Fibroblast of lung (primary cell): Measurements from ENCODE around the gene TRIM14. TPM values are rescaled to one million over a fixed set of nuclear protein-coding genes. Genes with fewer than 3 reads are reported as not detected.

Experiments
- DNase-seq, 2 donors: peaks; one replicate each; pipeline versions ENCODE4 v3.0.0 to v3.0.0-alpha.2; 2010; ENCODE audit warnings: low read depth in 2 of 2
- H2AFZ ChIP-seq: 2 replicates; pipeline ENCODE4 v1.5.1; 2012; ENCODE audit warnings: low read length, control low read depth, inconsistent platforms
- H3K27ac ChIP-seq: 2 replicates; pipeline ENCODE4 v1.5.1; 2011; ENCODE audit warnings: low read length, control low read depth; ENCODE audit not compliant: insufficient read depth
- H3K27me3 ChIP-seq: 2 replicates; pipeline ENCODE4 v1.5.1; 2011; ENCODE audit warnings: mild to moderate bottlenecking, low read length; ENCODE audit not compliant: control insufficient read depth, insufficient read depth
- H3K36me3 ChIP-seq: 2 replicates; pipeline ENCODE4 v1.5.1; 2011; ENCODE audit warnings: low read length; ENCODE audit not compliant: control insufficient read depth, insufficient read depth
- H3K4me1 ChIP-seq: 2 replicates; pipeline ENCODE4 v1.5.1; 2011; ENCODE audit warnings: low read length; ENCODE audit not compliant: control insufficient read depth, insufficient read depth; ENCODE audit errors: extremely low read depth
- H3K4me2 ChIP-seq: 2 replicates; pipeline ENCODE4 v1.5.1; 2011; ENCODE audit warnings: low read length, control low read depth; ENCODE audit not compliant: insufficient read depth; ENCODE audit errors: extremely low read depth
- H3K4me3 ChIP-seq, 4 experiments: fragments of 200-600 bp in 1 of 4; sonication (generic) in 1 of 4; replicated peaks in 1 of 4; 2 replicates each; pipeline ENCODE4 v1.5.1; 2011 to 2016; ENCODE audit warnings: low read length in 4 of 4, low read depth in 3 of 4, mild to moderate bottlenecking in 3 of 4, control low read depth in 2 of 4, inconsistent platforms in 1 of 4, mixed read lengths in 1 of 4; ENCODE audit not compliant: insufficient read depth in 1 of 4; ENCODE audit errors: control extremely low read depth in 1 of 4
- H3K79me2 ChIP-seq: 2 replicates; pipeline ENCODE4 v1.5.1; 2012; ENCODE audit warnings: mild to moderate bottlenecking, low read length, inconsistent platforms; ENCODE audit not compliant: control insufficient read depth, insufficient read depth
- H3K9ac ChIP-seq: 2 replicates; pipeline ENCODE4 v1.5.1; 2011; ENCODE audit warnings: mild to moderate bottlenecking, low read length, control low read depth; ENCODE audit not compliant: insufficient read depth
- H3K9me3 ChIP-seq: 2 replicates; pipeline ENCODE4 v1.5.1; 2012; ENCODE audit warnings: low read depth, low read length; ENCODE audit not compliant: control insufficient read depth, insufficient read depth
- H4K20me1 ChIP-seq: 2 replicates; pipeline ENCODE4 v1.5.1; 2011; ENCODE audit warnings: low read length; ENCODE audit not compliant: control insufficient read depth, insufficient read depth; ENCODE audit errors: extremely low read depth
- EZH2 ChIP-seq: IDR thresholded peaks from 2 replicates; pipeline ENCODE4 v1.5.1; 2012; ENCODE audit warnings: low read length, control low read depth, mild to moderate bottlenecking; ENCODE audit errors: missing control alignments
- polyA plus RNA-seq, 2 donors: library from polyadenylated mRNA; depleted of rRNA in 1 of 2; stranded (reverse) in 1 of 2; unstranded in 1 of 2; fragments of >200 nt; gene quantifications; 2 replicates each; pipeline ENCODE4 v1.2.1, GENCODE V29; 2011 to 2012; ENCODE audit warnings: missing spikeins in 1 of 2
- total RNA-seq: library from RNA; depleted of rRNA; stranded (reverse); fragments of >200 nt; gene quantifications from 2 replicates; pipeline ENCODE4 v1.2.1, GENCODE V29; 2014
- TF ChIP-seq, protein P1 (sequence below), 2 donors: IDR thresholded peaks in 1 of 2; conservative IDR thresholded peaks in 1 of 2; 1 replicate in 1 of 2; 2 replicates in 1 of 2; pipeline ENCODE4 v1.5.1; 2011 to 2012; ENCODE audit warnings: low read length in 2 of 2, control low read depth in 1 of 2, inconsistent platforms in 1 of 2, low read depth in 1 of 2, mild to moderate bottlenecking in 1 of 2

Gene TRIM14
- total and polyA plus RNA-seq, 2 donors (not counting 1 experiment from before 2014, with no cell fraction given), result 7.8 to 8.6 TPM

DNA sequence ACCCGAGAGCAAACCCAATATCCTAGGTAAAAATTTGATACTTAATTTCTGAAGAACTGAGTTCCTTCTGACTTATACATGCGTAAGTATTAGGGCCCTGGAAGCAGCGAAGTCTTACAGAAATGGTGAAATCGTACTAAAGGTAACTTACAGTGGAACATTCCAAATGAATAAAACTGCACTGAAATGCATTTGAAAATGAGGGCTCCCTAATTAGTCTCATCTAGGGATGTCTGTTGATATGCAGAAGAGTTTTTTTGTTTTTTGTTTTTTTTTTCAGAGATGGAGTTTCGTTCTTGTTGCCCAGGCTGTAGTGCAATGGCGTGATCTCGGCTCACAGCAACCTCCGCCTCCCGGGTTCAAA, 72.9 kb downstream of the TRIM14 start:
- Histone ChIP-seq H2AFZ (no peak overlapping the region), H3K9ac (no peak overlapping the region), H3K4me2 (no peak overlapping the region)

DNA sequence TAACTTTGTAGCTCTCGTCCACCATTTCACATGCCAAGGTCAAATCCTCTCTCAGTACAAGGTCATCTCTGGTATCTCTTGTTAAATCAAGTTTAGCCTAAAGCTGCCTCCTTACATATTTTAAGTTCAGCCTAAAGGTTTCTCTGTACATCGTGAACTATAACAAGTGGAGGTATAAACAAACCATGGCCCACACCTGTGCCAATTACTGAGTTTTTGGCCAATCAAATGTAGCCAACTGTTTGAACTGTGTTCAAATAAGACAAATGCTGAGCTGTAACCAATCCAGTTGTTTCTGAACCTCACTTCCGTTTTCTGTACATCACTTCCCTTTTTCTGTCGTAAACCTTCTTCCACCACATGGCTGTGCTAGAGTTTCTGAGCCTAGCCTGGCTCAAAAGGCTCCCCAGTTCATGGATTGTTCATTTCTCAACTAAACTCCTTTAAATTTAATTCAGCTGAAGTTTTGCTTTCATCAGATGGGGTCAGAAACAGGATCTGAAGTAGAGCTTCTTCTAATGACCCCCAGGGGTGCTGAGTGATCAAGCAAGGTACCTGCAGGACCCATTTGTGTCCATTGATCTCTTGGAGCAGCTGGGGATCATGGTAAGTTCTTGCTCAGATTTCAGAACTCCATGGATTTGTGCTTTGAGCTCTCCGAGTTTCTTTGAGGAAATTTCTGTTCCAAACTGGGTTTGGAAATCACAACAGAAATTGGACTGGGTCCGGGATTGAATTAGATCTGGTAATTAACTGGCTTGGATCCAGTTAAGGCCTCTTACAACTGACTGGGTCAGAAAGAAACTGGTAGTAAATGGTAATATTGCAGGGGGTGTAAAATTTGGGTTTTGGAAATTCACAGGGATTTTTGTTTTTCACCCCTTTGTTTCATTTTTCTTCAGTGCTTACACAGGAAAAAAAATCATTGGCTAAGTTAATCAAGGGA, 73.5 kb downstream of the TRIM14 start:
- Histone ChIP-seq H3K36me3 (no peaks in the 10 kb centered on the region), H4K20me1 (no peaks in the 10 kb centered on the region), H3K4me1 (no peaks in the 10 kb centered on the region), H3K4me2 (no peak overlapping the region), H3K27me3 (no peaks in the 10 kb centered on the region), H3K9me3 (no peaks in the 10 kb centered on the region), H3K9ac (no peak overlapping the region), H3K4me3 (no peak overlapping the region), H2AFZ (peak overlapping the region; percentile 8), H3K79me2 (no peaks in the 10 kb centered on the region), H3K27ac (no peak overlapping the region)
- TF ChIP-seq, protein P1, sequence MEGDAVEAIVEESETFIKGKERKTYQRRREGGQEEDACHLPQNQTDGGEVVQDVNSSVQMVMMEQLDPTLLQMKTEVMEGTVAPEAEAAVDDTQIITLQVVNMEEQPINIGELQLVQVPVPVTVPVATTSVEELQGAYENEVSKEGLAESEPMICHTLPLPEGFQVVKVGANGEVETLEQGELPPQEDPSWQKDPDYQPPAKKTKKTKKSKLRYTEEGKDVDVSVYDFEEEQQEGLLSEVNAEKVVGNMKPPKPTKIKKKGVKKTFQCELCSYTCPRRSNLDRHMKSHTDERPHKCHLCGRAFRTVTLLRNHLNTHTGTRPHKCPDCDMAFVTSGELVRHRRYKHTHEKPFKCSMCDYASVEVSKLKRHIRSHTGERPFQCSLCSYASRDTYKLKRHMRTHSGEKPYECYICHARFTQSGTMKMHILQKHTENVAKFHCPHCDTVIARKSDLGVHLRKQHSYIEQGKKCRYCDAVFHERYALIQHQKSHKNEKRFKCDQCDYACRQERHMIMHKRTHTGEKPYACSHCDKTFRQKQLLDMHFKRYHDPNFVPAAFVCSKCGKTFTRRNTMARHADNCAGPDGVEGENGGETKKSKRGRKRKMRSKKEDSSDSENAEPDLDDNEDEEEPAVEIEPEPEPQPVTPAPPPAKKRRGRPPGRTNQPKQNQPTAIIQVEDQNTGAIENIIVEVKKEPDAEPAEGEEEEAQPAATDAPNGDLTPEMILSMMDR (conservative IDR thresholded peaks at IDR 0.05 in 1 of 2, IDR thresholded peaks at IDR 0.05 in 1 of 2; ENCODE audit: low read depth in 1 of 2, low read length in 2 of 2), result no peak
- no peak for TF ChIP-seq EZH2
- no peak for DNase-seq

More for the DNA sequence above, 72.9 kb downstream of the TRIM14 start:
- Histone ChIP-seq H3K9me3 (no peaks in the 10 kb centered on the region), H3K4me3 (no peak overlapping the region), H3K27ac (no peak overlapping the region), H3K36me3 (no peaks in the 10 kb centered on the region), H3K4me1 (no peaks in the 10 kb centered on the region), H4K20me1 (no peaks in the 10 kb centered on the region), H3K79me2 (no peaks in the 10 kb centered on the region), H3K27me3 (no peaks in the 10 kb centered on the region)
- no peak for DNase-seq
- TF ChIP-seq EZH2, result no peak
- TF ChIP-seq, protein P1 (conservative IDR thresholded peaks at IDR 0.05 in 1 of 2, IDR thresholded peaks at IDR 0.05 in 1 of 2; ENCODE audit: low read depth in 1 of 2, low read length in 2 of 2), result no peak

DNA sequence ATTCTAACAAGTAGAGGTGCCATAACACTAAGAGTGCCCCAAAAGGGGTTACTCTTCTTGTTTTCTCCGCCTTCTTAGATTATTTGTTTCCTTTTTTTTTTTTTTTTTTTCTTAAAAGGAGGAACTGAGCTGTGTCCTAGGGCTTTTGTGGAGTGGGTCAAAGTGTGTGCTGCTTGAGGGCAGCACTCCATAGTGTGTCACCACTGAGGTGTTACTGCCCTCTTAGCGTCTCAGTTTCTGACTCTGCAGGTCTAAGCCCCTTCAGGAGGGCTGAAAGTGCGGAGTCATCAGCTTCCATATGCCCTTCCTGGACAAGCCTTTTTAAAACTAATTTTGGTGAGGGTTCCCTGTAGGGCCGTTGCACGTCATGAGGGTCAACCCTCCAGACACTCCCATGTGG, 75.1 kb downstream of the TRIM14 start:
- TF ChIP-seq, protein P1 (conservative IDR thresholded peaks at IDR 0.05 in 1 of 2, IDR thresholded peaks at IDR 0.05 in 1 of 2; ENCODE audit: low read depth in 1 of 2, low read length in 2 of 2), result no peak
- no peak for TF ChIP-seq EZH2
- no peaks in the 10 kb centered on the region for H4K20me1 ChIP-seq
- no peak for DNase-seq

More for the DNA sequence above, 75.1 kb downstream of the TRIM14 start:
- H3K79me2 ChIP-seq, result no peaks in the 10 kb centered on the region
- no peaks in the 10 kb centered on the region for H3K27me3 ChIP-seq
- no peaks in the 10 kb centered on the region for H3K4me1 ChIP-seq
- H2AFZ ChIP-seq, result no peak overlapping the region
- H3K27ac ChIP-seq, result no peak overlapping the region
- no peak overlapping the region for H3K4me2 ChIP-seq
- no peaks in the 10 kb centered on the region for H3K36me3 ChIP-seq
- no peak overlapping the region for H3K4me3 ChIP-seq
- no peak overlapping the region for H3K9ac ChIP-seq
- H3K9me3 ChIP-seq, result no peaks in the 10 kb centered on the region
